GM20431 (cell line): ENCODE results near the gene KCNMB3.
"Not testable (repeated sequence)": the region's sequence is repeated elsewhere in the genome, so short reads cannot be mapped to it uniquely, and the experiment has no call there.

ENCODE experiments used
- in situ Hi-C: fragments of 300-500 bp; cut with MseI, MboI; formaldehyde crosslinking; loops from one replicate; pipeline ENCODE4 v1.15.0; 2020; ENCODE audit warnings: low sequenced_read_pairs; ENCODE audit not compliant: unreplicated experiment

KCNMB3 gene

GRCh38 chr3:179265875-179266274 lies 15.0 kb upstream of the KCNMB3 start:
- in situ Hi-C loops, result no loop called here

DNA sequence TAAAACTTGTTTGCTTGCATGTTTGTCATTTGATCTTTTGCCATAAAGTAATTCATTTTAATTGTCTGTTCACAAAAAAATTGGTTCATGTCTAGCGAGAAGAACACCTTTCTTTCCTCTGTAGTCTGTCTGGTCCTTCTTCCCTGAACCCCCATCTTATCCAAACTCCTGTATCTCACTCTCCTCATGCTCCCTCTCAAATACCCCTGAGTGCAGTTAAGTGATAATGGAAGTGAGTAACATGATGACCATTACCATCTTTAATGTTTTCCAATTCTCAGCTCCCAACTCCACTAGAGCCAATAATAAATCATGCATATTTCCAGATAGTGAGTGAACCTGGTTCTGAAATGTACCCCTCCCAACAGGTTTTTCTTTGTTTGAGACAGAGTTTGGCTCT lies 14.2 kb upstream of the KCNMB3 start:
- in situ Hi-C loops, result no loop called here

DNA sequence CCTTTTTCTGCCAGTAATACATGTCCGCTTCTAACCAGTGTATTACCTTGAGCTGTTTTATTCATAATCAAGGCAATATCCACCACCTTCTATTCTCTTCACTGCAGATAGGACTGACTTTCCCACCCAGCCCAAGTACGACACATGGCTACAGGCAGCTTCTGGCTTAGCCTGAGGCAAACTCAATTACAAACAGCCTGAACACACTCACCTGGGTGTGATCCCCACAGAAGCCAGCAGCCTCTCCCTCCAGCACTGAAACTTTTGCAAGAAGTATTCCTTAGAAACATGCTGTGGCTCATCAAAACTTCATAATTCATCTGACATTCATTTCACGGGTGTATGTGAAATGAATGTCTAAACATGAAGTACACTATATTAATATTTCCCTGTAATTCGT lies 13.5 kb upstream of the KCNMB3 start:
- in situ Hi-C loops, result no loop called here

DNA sequence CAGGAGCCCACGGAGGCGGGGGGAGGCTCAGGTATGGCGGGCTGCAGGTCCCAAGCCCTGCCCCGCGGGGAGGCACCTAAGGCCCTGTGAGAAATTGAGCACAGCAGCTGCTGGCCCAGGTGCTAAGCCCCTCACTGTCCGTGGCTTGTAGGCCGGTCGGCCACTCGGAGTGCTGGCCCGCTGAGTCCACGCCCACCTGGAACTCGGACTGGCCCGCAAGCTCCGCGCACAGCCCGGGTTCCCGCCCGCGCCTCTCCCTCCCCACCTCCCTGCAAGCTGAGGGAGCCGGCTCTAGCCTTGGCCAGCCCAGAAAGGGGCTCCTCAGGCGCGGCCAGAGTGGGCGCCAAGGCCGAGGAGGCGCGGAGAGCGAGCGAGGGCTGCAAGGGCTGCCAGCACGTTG lies 12.2 kb upstream of the KCNMB3 start:
- in situ Hi-C loops, result no loop called here

DNA sequence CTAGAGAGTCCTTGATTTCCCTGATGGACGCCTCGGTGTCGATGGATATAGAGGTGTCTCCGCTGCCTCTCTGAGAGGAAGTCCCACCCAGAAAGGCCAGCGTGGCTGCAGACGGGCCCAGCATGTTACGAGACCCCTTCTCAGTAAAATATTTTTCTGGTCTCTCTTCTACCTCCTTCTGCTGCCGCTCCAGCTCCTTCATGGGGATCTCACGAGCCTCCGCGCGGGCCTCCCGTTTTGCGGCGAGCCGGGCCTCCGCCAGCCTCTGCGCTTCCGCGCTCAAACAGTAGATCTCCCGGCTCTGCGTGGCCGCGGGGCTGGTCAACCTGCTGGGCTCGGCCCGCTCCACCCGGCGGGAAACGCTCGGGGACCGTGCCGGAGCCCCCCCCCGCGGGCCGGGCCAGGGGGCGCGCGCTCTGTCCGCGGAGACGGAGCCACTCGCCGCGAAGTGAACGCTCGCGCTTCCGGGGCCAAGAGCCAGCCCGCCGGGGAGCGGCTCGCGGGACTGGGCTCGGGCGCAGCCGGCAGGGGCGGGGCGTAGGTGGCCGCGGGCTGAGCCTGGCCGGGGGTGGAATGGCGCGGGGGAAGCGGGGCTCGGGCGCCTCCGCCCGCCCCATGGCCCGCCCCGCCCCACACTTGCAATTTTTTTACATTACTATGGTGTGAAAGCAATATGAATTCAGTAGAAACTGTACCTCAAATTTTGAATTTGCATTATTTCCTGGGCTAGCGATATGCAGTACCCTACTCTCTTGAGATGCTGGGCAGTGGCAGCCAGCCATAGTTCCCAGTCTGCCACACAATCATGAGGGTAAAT lies 10.2 kb upstream of the KCNMB3 start:
- in situ Hi-C loops, result no loop called here

- in situ Hi-C loops, result not testable (repeated sequence)
Measured at GRCh38 chr3:179259959-179260756, 9.2 kb upstream of the KCNMB3 start.

GRCh38 chr3:179258820-179259219 lies 7.9 kb upstream of the KCNMB3 start:
- in situ Hi-C loops, result no loop called here

DNA sequence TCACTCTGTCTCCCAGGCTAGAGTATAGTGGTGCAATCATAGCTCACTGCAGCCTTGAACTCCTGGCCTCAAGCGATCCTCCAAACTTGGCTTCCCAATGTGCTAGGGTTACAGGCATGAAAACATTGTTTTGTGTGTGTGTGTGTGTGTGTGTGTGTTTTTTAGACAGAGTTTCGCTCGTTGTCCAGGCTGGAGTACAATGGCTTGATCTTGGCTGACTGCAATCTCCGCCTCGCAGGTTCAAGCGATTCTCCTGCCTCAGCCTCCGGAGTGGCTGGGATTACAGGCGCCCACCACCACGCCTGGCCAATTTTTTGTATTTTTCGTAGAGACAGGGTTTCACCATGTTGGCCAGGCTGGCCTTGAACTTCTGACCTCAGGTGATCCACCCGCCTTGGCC lies 6.8 kb upstream of the KCNMB3 start:
- in situ Hi-C loops, result not testable (repeated sequence)

- in situ Hi-C loops, result no loop called here
Measured at GRCh38 chr3:179256813-179257212, 5.9 kb upstream of the KCNMB3 start.

GRCh38 chr3:179247289-179248015 lies 3.5 kb downstream of the KCNMB3 start:
- in situ Hi-C loops, result no loop called here

GRCh38 chr3:179244878-179245277 lies 6.0 kb downstream of the KCNMB3 start:
- in situ Hi-C loops, result no loop called here

GRCh38 chr3:179242859-179243258 lies 8.1 kb downstream of the KCNMB3 start:
- in situ Hi-C loops, result not testable (repeated sequence)

DNA sequence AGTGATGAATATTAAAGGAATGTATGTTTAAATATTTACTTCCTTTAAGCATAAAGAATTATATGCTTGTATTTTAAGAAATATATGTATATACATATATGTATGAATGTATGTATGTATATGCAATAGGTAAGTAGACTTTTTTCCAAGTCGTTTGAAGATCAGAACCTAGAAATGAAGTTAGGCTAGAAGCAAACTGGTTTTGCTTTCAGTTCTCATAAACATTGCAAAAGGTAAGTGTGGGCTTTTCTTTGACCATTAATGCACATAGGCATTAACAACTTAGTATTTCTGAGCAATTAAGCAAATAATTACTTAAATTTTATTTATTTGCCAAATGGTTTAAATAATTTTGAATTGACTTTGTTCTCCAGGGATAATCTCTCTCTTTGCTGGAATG lies 10.6 kb downstream of the KCNMB3 start:
- in situ Hi-C loops, result not testable (repeated sequence)

DNA sequence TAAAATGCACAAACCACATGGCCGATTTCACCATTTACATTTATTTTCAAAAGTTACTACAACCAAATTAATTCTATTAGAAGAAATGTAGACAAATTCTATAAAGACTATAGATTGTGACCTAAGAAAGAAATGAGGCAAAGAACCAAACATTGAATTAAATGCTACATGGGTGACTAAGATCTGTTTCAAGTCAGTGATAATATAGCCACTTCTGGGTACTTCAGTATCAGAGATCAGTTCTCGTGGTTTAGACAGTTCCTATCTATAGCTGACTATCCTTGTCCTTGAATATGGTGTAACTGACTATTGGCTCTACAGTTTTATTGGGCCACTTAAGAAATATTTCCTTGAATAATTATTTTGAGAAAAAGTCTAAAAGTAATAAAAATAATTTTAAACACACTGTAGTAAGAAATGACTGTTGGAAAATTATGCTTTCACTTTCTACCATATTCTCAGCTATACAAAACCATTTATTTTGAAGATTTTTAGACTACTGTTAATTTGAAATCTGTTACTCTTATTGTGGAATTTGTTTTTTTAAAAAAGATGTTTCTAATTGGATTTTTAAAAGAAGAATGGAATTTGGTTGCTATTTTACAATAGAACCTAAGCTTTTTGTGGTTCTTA lies 14.1 kb downstream of the KCNMB3 start:
- in situ Hi-C loops, result no loop called here

DNA sequence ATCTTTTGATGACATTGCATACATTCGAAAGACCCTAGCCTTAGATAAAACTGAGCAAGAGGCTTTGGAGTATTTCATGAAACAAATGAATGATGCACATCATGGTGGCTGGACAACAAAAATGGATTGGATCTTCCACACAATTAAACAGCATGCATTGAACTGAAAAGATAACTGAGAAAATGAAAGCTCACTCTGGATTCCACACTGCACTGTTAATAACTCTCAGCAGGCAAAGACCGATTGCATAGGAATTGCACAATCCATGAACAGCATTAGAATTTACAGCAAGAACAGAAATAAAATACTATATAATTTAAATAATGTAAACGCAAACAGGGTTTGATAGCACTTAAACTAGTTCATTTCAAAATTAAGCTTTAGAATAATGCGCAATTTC lies 16.7 kb downstream of the KCNMB3 start:
- in situ Hi-C loops, result no loop called here

DNA sequence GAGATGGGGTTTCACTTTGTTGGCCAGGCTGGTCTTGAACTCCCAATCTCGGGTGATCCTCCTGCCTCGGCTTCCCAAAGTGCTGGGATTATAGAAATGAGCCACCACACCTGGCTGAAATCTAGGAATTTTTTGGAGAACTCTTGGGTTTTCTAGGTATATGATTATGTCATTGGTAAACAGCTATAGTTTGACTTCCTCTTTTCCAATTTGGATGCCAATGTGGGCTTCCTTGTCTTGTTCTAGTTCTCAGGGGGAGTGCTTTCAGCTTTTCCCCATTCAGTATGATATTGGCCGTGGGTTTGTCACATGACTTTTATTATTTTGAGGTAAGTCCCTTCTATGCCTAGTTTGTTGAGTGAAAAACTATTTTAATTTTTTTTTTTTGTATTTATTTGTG lies 17.9 kb downstream of the KCNMB3 start:
- in situ Hi-C loops, result no loop called here

DNA sequence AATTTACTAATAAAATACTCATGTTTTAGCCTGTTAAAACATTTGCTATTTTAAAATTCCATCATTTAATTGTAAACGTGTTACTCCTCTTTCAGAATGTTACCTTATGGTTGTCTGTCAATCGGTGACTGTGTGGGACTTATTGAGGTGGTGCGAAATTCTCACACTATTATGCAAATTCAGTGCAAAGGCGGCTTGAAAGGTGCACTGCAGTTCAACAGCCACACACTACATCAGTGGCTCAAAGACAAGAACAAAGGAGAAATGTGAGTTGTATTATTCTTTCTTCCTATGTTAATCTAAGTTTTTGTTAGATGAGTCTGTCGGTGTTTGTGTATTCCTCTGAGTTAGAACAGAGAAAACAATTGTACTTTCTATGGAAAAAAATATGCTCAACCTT lies 21.7 kb downstream of the KCNMB3 start:
- in situ Hi-C loops, result no loop called here

GRCh38 chr3:179227349-179227748 lies 23.6 kb downstream of the KCNMB3 start:
- in situ Hi-C loops, result no loop called here

DNA sequence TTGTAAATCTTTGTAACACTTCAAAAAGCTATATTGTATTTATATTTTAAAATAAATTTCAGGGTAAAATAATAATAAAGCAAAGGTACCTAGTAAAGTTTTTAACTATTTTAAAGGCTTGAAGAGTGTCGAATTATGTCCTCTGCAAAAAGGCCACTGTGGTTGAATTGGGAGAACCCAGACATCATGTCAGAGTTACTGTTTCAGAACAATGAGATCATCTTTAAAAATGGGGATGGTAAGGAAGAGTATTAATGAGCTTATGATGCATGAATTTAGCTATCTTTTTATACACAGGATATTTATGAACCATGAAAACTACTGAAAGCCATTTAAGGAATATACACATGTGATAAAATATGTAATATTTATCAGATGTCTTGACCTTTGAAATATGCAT lies 26.3 kb downstream of the KCNMB3 start:
- in situ Hi-C loops, result no loop called here

DNA sequence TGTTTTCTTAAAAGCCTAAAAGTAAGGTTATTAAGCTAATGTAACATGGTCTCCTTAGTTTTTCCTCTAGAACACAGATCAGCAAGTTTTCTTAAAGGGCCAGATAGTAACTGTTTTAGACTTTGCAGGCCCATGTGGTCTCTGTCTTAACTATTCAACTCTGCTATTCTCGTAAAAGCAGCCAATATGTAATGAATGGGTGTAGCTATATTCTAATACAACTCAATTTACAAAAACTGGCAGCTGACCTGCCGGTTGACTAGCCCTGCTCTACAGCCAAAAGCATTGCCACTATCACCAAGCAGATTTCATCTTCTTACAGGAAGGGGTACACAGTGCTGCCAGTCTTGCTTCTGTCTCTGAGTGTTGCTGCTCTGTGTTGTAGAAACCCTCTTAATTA lies 27.4 kb downstream of the KCNMB3 start:
- in situ Hi-C loops, result no loop called here
